Esophagus muscularis mucosa (tissue), 4 donors: ENCODE data around the gene MYO9B. TPM values are rescaled to one million over a fixed set of nuclear protein-coding genes. Genes with fewer than 3 reads are reported as not detected.
A peak's percentile ranks its signal among the peaks of the same experiment; 100 is the strongest.

Source experiments
- DNase-seq: peaks from one replicate; pipeline ENCODE4 v3.0.0-alpha.2; 2017; ENCODE audit errors: extremely low spot score
- H3K27ac ChIP-seq, 4 donors: fragments of 200-600 bp; sonication (generic); replicated peaks in 1 of 4; 1 replicate in 3 of 4; 2 replicates in 1 of 4; pipeline ENCODE4 v1.5.1; 2016 to 2019; ENCODE audit warnings: mild to moderate bottlenecking in 1 of 4
- H3K27me3 ChIP-seq, 4 donors: fragments of 200-600 bp; sonication (generic); one replicate each; pipeline versions ENCODE4 v1.5.1 to v1.6.0; 2016 to 2019
- H3K36me3 ChIP-seq, 4 donors: fragments of 200-600 bp; sonication (generic); one replicate each; pipeline ENCODE4 v1.5.1; 2016 to 2019
- H3K4me1 ChIP-seq, 4 donors: fragments of 200-600 bp; sonication (generic); one replicate each; pipeline ENCODE4 v1.5.1; 2016 to 2019
- H3K4me3 ChIP-seq, 4 donors: fragments of 200-600 bp; sonication (generic); 1 replicate in 2 of 4; 2 replicates in 2 of 4; pipeline ENCODE4 v1.5.1; 2016 to 2019; ENCODE audit warnings: mild to moderate bottlenecking in 4 of 4, moderate library complexity in 1 of 4
- H3K9me3 ChIP-seq, 4 donors: fragments of 200-600 bp; sonication (generic); 1 replicate in 3 of 4; 2 replicates in 1 of 4; pipeline ENCODE4 v1.5.1; 2016 to 2019
- CTCF ChIP-seq, 3 experiments: fragments of 200-600 bp in 2 of 3; fragments of 450-650 bp in 1 of 3; sonication (generic) in 2 of 3; IDR thresholded peaks; one replicate each; pipeline ENCODE4 v1.5.1; 2017 to 2019; ENCODE audit warnings: antibody characterized with exemption in 3 of 3, mild to moderate bottlenecking in 2 of 3, moderate library complexity in 1 of 3
- EP300 ChIP-seq: sonication (generic); formaldehyde crosslinking; IDR thresholded peaks from one replicate; pipeline ENCODE4 v1.6.1; 2017; ENCODE audit warnings: antibody characterized with exemption
- POLR2A ChIP-seq: fragments of 450-650 bp; IDR thresholded peaks from one replicate; pipeline ENCODE4 v1.6.1; 2017; ENCODE audit warnings: antibody characterized with exemption, moderate library complexity, mild to moderate bottlenecking, low read depth
- POLR2AphosphoS5 ChIP-seq, 2 donors: sonication (generic); formaldehyde crosslinking; IDR thresholded peaks; one replicate each; pipeline ENCODE4 v1.6.1; 2017; ENCODE audit warnings: antibody characterized with exemption in 2 of 2
- WGBS: methylation state at CpG from one replicate; pipeline ENCODE4 v1.1.5; 2018; 5-methylcytosine and 5-hydroxymethylcytosine counted together
- intact Hi-C: fragments of 100-400 bp; cut with DNase I; formaldehyde crosslinking; loops from one replicate; pipeline ENCODE4 v1.15.1; 2023
- total RNA-seq, 4 donors: library from RNA; depleted of rRNA; stranded (reverse); fragments of >200 nt; gene quantifications; one replicate each; pipeline versions ENCODE4 v1.1.0 to v1.2.1, GENCODE V29; 2016

The MYO9B gene
- total RNA-seq, 4 donors from 2014 or later: 52.6 to 73.3 (median 57.7) TPM

DNA sequence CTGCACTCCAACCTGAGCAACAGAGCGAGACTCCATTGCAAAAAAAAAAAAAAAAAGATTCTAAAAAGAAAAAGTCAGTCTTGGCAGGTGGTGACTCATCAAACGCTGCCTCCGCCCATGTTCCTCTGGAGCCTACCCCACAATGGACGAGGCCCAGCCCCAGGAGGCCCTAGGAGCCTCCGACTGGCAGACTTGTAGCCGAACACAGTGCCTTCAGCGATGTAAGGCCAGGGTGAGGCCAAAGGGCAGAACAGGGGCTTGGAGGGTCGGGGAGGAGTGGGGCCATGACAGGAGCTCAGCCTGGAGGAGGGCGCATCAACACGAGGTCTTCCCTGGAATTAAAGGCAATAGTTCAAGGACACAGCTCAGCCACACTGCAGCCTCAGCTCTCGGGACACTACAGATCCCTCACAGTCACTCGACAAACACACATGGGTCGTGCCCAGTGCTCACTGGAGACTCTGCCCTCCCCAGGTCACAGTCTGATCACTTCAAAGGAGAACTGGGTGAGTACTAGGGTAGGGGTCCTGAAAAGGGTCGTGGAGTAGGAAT lies 144.7 kb downstream of the MYO9B start:
- TF ChIP-seq CTCF (IDR thresholded peaks at IDR 0.05): no peak
- TF ChIP-seq EP300: no peak
- no peak for TF ChIP-seq POLR2AphosphoS5 (IDR thresholded peaks at IDR 0.05)
- TF ChIP-seq POLR2A: no peak
- H3K4me3 ChIP-seq: no peak overlapping the region
- 36% methylated on average over 14 of the region's 14 CpGs for WGBS
- DNase-seq: no peak
- H3K4me1 ChIP-seq: peaks cover 6 to 25% (median 18%) of the 10 kb centered on the region in 4 donors
- H3K36me3 ChIP-seq: peaks cover 0 to 35% (median 32%) of the 10 kb centered on the region in 4 donors
- H3K27me3 ChIP-seq: no peaks in the 10 kb centered on the region
- H3K27ac ChIP-seq: peak overlapping the region in 1 of 4 donors; percentile 27
- H3K9me3 ChIP-seq: no peaks in the 10 kb centered on the region
- intact Hi-C loops: no loop called here

DNA sequence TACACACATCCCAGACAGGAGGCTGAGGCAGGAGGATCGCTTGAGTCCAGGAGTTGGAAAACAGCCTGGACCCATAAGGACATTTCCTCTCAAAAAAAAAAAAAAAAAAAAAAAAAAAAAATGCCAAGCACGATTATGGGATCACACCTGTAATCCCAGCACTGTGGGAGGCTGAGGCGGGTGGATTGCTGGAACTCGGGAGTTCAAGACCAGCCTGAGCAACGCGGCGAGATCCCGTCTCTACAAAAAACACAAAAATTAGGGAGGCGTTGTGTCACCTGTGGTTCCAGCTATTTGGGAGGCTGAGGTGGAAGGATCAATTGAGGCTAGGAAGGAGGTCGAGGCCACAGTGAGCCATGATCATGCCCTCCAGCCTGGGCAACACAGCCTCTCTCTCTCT lies 149.5 kb downstream of the MYO9B start:
- no peak overlapping the region for H3K27ac ChIP-seq
- H3K4me1 ChIP-seq: peaks cover 9 to 31% (median 29%) of the 10 kb centered on the region in 4 donors
- H3K4me3 ChIP-seq: peak overlapping the region in 1 of 4 donors; percentile 75
- no peaks in the 10 kb centered on the region for H3K27me3 ChIP-seq
- 88% methylated on average over 10 of the region's 10 CpGs for WGBS
- intact Hi-C loops: no loop called here
- TF ChIP-seq POLR2A (no peak), CTCF (IDR thresholded peaks at IDR 0.05) (no peak), EP300 (no peak), POLR2AphosphoS5 (IDR thresholded peaks at IDR 0.05) (no peak)
- DNase-seq: no peak
- H3K9me3 ChIP-seq: no peaks in the 10 kb centered on the region
- peaks cover 0 to 16% (median 9%) of the 10 kb centered on the region in 4 donors for H3K36me3 ChIP-seq

- peaks cover 0 to 25% (median 19%) of the 10 kb centered on the region in 4 donors for H3K36me3 ChIP-seq
- peak within 1 kb of the TSS; percentile 67 to 75 (median 71) for H3K4me3 ChIP-seq
- H3K9me3 ChIP-seq: no peaks in the 10 kb centered on the region
- 0% methylated on average over 13 of the region's 90 CpGs for WGBS
- no peaks in the 10 kb centered on the region for H3K27me3 ChIP-seq
- peak within 1 kb of the TSS; percentile 85 to 88 (median 86) for H3K27ac ChIP-seq
- peaks cover 9 to 26% (median 25%) of the 10 kb centered on the region in 4 donors for H3K4me1 ChIP-seq
- intact Hi-C loops: no loop called here
- peak; percentile 100 for DNase-seq
- TF ChIP-seq CTCF (IDR thresholded peaks at IDR 0.05): no peak
- TF ChIP-seq POLR2AphosphoS5 (IDR thresholded peaks at IDR 0.05): peak in 1 of 2 donors; percentile 94
- TF ChIP-seq POLR2A: peak; percentile 67
These were observed 150.7 kb downstream of the MYO9B start, which contains the start of gene OCEL1 for GRCh38 chr19:17226002-17226933. Gene OCEL1 (plus strand): TSS chr19:17226226. CDS start chr19:17226248, 22 bp downstream.

- 83% methylated on average over 13 of the region's 13 CpGs for WGBS
- intact Hi-C loops: no loop called here
These were observed 152.3 kb downstream of the MYO9B start for GRCh38 chr19:17227798-17228367.

More at GRCh38 chr19:17227798-17228367, 152.3 kb downstream of the MYO9B start:
- Histone ChIP-seq H3K4me3 (no peak overlapping the region), H3K36me3 (peaks cover 13 to 41% (median 35%) of the 10 kb centered on the region in 4 donors), H3K4me1 (peaks cover 9 to 26% (median 25%) of the 10 kb centered on the region in 4 donors), H3K27me3 (no peaks in the 10 kb centered on the region), H3K27ac (peak overlapping the region; percentile 14 to 88 (median 86)), H3K9me3 (no peaks in the 10 kb centered on the region)
- DNase-seq: no peak
- TF ChIP-seq CTCF (IDR thresholded peaks at IDR 0.05): no peak
- TF ChIP-seq POLR2A: no peak
- no peak for TF ChIP-seq EP300
- TF ChIP-seq POLR2AphosphoS5 (IDR thresholded peaks at IDR 0.05): no peak
